ENCODE measurements around the gene NFIX.

Gene NFIX

DNA sequence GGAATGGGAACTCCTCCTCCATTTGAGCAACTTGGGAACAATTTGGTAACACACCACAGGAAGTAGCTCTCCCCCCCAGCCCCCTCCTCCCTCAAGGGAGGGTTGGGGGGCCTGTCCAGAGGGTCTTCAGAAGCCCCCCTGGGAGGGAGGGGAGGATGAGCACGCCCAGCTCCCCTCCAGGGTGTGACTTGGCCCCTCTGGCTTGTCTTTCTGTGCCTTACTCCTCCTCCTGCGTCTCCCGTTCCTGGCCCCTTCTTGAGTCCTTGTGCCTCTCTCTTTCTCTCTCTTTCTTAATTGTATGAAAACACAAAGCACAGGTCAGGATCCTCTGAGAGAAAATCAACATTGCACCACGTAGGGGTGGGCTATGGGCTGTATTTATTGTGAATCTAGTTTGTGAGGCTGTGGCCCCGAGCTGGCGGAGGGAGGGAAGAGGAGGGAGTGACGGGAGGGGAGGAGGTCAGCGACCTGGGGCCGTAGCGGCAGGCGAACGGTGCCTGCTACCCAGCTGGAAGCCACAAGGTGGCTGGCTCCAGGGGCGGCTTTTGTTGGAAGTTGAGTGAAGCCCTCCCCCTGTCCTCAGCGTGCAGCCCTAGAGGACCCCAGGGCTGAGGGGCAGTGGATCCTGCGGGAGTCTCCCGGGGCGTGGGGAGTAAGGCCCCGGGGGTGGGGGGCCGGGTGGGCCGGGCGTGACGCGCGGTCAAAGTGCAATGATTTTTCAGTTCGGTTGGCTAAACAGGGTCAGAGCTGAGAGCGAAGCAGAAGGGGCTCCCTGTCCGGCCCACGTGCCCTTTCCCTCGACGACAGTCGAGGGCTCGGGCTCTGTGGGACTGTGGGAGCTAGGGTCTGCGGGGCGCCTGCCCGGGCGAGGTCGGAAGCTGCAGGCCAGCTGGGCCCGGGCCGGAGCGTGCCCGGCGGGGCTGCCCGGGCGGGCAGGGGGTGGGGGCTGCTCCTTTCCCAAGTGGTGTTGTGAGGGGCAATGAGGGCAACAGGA is 101.0 kb downstream of the NFIX start:
- no peak for DNase-seq

DNA sequence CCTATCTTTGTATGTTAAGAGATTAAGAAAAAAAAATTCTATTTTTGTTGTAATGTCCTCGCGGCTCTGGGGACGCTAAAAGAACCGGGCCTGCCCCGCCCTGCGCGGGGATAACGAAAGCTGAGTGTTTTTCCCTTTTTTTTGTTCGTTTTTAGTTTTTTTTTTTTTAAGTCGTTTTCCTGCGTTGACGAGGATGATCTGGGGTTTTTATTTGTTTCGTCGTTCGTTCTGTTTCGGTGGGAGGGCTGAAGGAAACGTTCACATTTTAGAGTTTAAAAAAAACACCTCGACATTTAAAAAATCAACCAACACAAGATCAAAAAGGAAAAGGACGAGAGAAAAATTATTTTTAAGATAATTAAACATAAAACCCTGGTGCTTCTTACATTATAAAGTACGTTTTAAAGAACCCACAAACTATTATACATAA is 101.8 kb downstream of the NFIX start:
- DNase-seq, result no peak

- DNase-seq, result no peak
Observed at GRCh38 chr19:13097463-13098258, 102.4 kb downstream of the NFIX start.

GRCh38 chr19:13098277-13099072 is 103.2 kb downstream of the NFIX start:
- DNase-seq, result no peak

DNA sequence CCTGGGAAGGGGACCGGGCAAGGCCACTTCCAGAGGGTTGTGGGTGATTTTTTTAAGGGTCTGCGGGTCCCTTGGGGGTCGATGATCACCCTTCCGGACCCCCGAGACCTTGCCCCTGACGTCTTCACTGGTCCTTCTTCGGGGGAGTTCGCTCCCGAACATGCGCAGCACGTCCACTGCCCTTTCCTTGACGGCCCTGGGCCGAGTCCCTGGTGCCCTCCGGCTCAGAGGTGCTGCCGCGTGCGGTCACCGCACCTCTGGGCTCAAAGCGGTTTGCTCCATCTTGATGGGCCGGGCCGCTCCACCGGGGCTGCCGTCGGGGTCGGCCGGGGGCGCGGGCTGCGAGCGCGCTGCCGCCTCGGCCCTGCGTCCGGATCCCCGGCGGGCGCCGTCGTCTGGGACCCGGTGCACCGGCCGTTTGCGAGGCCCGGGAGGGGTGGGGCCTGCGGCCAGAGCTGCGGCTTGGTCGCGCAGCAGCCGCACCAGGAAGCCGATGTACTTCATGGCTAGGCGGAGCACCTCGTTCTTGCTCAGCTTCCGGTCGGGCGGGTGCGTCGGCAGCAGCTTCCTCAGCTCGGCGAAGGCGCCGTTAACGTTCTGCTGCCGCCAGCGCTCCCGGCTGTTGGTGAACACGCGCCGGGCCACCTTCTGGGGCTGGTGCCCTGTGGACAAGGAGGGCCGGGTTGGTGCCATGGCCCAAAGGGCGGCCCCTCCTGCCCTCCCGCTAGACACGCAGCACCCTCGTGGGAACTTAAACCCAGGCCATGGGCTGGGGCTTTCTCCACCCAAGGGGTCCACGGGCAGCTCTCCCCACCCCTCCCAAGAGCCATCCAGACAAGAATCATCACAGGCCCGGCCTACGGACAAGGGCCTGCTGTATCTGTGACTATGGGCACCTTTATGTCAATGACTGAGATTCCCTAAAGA is 104.1 kb downstream of the NFIX start:
- DNase-seq, result peak; percentile 47

- DNase-seq, result no peak
Observed at GRCh38 chr19:13100031-13100588, 104.8 kb downstream of the NFIX start.

DNA sequence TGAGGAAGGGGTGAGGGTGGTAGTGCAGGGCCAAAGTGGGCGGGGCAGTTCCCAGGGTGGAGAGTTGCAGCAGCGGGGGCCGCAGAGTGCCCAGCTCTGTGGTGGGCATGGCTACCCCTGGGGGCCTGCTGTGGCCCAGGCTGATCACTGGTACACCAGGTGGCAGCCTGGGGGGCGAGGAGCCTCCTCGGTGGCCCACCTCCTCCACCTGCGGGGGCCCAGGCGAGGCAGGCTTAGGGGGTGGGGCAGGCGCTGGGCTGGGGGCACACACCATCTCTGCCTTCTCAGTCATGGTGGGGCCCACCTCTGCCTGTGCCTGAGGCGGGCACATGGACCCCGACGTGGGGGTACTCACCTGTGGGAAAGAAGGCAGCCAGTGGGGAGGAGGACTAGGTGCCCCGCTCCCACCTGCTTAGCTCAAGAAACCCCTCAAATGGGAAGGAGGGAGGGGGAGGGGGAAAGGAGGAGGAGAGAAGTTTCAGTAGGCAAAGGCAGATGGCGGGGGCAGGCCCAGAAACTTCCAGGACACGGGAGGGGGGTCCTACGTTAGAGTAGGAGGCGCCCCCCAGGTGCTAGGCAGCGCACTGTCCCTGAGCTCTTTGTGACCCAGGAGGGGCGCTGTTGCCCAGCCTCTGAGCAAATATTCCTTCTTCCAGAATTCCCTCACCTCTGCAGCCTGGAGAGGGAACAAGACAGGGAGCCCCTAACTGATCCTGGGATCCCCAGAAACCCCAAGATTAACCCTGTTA is 105.7 kb downstream of the NFIX start:
- DNase-seq, result no peak

DNA sequence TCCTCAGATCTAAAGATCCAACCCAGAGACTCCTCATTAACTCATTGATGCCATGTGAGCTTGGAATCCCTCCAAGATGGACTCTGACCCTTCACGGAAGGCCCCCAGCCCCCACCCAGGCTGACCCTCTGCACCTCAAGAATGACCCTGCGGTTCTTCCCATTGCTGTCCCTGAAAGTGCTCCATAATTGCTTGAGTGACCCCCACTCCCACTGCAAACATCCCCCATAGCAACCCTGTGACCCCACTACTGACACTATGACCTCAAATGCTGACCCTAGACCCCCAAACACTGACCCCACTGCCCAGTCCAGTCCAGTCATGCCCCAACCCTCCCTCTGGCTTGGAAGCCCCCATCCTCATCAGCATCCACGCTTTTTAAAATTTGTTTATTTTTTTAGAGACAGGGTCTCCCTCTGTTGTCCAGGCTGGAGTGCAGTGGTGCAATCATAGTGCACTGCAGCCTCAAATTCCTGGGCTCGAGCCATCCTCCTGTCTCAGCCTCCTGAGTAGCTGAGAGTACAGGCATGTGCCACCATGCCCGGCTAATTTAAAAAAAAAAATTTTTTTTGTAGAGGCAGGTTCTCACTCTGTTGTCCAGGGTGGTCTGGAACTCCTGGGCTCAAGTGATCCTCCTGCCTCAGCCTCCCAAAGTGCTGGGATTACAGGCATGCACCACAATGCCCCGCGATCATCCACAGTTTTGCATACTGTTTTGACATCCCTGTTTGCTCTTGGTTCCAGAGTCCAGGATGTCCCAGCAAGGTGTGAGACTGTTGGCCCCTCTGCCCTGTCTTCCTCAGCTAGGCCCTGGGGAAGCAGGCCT is 106.5 kb downstream of the NFIX start:
- DNase-seq, result no peak

DNA sequence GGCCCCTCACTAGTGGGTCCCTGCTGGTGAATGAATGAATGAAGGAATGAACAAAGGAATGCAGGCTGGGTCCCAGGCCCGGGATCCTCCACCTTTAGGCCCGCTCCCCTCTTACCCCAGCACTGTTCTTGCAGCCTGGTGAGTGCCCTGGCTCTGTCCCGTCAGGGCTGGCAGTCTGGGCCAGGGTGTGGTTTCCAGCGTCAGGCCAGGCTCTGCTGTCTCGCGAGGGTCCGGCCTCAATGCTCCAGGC is 107.1 kb downstream of the NFIX start:
- DNase-seq, result no peak

GRCh38 chr19:13102666-13103580 is 107.6 kb downstream of the NFIX start, which contains the start of gene LYL1:
LYL1 (minus strand) TSS chr19:13102858; CDS start chr19:13101171, 1,687 bp downstream.
- no peak for DNase-seq

GRCh38 chr19:13103581-13104359 is 108.5 kb downstream of the NFIX start:
- DNase-seq, result no peak

GRCh38 chr19:13104360-13104847 is 109.1 kb downstream of the NFIX start:
- DNase-seq, result no peak

- DNase-seq, result no peak
Observed at GRCh38 chr19:13104848-13105711, 109.8 kb downstream of the NFIX start.

DNA sequence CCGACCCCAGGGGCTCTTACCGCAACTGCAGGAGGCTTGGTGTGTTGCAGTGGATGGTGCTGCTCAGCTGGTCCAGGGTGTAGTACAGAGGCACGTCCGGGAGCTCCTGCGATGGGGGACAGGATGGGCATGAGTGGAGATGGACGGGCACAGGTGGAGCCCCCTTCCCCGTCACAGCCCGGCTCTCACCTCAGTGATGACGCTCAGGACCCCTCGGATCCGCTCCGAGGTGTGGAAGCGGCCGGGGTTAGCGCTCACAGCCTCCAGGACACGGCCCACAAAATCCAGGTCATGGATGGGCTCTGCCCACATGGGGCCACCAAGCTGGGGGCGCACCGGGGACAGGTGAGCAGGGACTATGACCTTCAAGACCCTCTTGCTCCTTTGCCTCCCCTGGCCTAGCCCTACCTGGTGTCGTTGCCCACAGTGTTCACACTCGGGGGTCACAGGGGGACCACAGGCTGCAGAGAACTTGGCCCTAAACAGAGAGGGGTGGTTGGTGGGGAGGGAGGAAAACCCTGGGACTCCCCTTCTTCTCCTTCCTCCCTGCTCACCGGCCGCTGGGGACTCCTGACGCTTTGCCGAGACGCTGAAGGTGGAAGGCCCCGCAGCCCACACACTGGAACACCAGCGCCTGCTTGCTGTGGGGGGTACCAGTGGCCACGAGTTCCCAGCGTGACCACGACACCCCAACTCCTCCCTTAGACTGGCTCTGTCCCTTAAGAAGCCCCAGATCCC is 114.3 kb downstream of the NFIX start:
- no peak for DNase-seq

- no peak for DNase-seq
Observed at GRCh38 chr19:13110099-13110610, 114.9 kb downstream of the NFIX start.

- DNase-seq, result no peak
Observed at GRCh38 chr19:13112555-13112954, 117.3 kb downstream of the NFIX start.
